ENCODE data around the gene PCIF1.
A peak's percentile ranks its signal among the peaks of the same experiment; 100 is the strongest.

The PCIF1 gene

DNA sequence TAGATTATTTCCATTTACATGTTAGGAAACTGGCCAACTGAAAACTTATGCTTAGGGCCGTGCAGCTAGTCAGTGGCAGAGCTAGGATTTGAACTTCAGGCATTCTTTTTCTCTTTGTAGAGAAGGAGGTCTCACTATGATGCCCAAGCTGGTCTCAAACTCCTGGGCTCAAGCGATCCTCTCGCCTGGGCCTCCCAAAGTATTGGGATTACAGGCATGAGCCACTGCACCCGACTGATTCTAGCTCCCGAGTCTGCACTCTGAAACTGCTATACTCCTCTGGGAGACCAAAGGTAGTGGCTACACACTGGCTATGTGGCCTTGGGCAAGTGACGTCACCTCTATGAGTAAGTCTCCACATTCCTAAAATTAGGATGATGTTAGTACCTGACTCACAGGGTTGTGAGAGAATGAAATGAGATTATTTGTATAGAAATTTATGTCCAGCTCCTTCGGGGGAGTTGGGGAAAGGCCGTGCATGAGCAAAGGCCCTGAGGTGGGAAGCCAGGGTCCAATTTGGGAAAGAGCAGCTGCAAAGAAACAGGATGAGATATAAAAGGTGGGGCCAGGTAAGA is 28.9 kb upstream of the PCIF1 start:
- TF ChIP-seq, protein P1, sequence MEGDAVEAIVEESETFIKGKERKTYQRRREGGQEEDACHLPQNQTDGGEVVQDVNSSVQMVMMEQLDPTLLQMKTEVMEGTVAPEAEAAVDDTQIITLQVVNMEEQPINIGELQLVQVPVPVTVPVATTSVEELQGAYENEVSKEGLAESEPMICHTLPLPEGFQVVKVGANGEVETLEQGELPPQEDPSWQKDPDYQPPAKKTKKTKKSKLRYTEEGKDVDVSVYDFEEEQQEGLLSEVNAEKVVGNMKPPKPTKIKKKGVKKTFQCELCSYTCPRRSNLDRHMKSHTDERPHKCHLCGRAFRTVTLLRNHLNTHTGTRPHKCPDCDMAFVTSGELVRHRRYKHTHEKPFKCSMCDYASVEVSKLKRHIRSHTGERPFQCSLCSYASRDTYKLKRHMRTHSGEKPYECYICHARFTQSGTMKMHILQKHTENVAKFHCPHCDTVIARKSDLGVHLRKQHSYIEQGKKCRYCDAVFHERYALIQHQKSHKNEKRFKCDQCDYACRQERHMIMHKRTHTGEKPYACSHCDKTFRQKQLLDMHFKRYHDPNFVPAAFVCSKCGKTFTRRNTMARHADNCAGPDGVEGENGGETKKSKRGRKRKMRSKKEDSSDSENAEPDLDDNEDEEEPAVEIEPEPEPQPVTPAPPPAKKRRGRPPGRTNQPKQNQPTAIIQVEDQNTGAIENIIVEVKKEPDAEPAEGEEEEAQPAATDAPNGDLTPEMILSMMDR (IDR thresholded peaks at IDR 0.05; ENCODE audit: low read length, missing control alignments), result no peak
- no peak overlapping the region for H3K4me3 ChIP-seq (replicated peaks; ENCODE audit: low read depth, low read length)
- peak; percentile 57 for DNase-seq (ENCODE audit: low read depth)

DNA sequence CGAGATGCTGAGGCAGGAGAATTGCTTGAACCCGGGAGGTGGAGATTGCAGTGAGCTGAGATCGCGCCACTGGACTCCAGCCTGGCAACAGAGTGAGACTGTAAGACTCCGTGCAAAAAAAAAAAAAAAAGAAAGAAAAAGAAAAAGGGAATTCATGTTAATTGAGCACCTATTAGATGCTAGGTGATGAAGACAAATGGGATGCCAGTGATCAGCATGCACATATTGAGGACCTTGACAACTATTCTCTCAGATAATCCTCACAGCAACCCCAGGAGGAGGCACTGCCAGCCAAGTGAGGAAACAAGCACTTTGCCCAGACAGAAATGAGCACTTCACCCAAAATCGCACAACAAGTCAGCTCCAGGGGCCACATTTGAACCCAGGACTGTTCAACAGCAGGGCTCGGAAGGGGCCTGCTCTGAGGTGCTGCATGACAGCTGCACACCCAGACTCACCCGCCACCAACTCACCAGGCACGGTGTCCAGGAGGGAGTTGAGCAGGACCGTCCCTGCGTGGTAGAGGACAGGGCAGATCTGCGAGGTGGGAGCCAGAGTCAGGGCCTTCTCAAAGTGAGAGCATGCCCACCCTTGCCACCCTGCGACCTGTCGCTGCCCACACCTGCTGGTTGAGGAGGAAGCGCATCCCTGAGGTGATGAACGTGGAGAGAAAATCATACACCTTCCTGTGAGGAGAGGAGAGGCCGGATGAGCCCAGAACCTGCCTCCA is 27.1 kb upstream of the PCIF1 start:
- TF ChIP-seq, protein P1 (IDR thresholded peaks at IDR 0.05; ENCODE audit: low read length, missing control alignments), result no peak
- no peak for DNase-seq (ENCODE audit: low read depth)
- no peak overlapping the region for H3K4me3 ChIP-seq (replicated peaks; ENCODE audit: low read depth, low read length)

DNA sequence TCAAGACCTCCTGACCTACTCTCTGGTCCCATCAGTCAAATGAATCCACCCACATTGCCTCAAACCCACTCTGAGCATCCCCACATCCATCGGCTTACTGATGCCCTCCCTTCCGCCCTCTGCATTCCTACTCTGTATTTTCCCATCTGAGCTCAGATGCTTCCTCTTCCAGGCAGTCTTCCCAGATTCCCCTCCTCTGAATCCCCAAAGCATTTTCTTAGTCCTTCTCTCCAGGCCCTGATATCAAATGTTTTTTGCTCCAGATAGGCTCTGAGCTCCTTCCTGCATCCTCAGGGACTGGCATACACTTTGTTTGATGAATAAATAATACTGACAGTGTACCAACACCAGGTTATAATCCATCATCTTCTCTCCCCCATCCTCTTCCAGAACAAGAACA is 26.4 kb upstream of the PCIF1 start:
- H3K4me3 ChIP-seq (replicated peaks; ENCODE audit: low read depth, low read length), result no peak overlapping the region
- DNase-seq (ENCODE audit: low read depth), result no peak
- TF ChIP-seq, protein P1 (IDR thresholded peaks at IDR 0.05; ENCODE audit: low read length, missing control alignments), result no peak

DNA sequence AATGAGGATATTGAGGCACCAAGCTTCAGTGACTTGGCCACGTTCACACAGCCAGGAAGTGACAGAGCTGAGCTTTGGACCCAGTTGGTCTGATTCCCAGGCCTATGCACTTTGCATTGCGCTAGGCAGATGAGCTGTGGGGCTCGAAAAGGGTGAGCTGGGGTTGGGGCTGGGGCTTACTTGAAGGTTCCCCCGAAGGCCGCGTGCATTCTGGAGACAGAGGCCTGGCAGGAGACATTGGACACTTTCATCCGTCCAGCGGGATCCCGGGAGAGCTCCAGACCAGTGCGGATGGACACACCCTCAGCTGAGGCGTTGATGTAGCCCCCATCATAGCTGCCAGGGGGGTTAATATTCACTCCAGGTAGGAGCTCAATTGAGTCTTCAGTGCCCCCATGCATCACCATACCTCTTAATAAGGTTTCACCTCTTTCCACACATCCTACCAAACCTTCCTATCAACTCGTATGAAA is 25.1 kb upstream of the PCIF1 start:
- no peak for DNase-seq (ENCODE audit: low read depth)
- TF ChIP-seq, protein P1 (IDR thresholded peaks at IDR 0.05; ENCODE audit: low read length, missing control alignments), result no peak
- H3K4me3 ChIP-seq (replicated peaks; ENCODE audit: low read depth, low read length), result no peak overlapping the region

DNA sequence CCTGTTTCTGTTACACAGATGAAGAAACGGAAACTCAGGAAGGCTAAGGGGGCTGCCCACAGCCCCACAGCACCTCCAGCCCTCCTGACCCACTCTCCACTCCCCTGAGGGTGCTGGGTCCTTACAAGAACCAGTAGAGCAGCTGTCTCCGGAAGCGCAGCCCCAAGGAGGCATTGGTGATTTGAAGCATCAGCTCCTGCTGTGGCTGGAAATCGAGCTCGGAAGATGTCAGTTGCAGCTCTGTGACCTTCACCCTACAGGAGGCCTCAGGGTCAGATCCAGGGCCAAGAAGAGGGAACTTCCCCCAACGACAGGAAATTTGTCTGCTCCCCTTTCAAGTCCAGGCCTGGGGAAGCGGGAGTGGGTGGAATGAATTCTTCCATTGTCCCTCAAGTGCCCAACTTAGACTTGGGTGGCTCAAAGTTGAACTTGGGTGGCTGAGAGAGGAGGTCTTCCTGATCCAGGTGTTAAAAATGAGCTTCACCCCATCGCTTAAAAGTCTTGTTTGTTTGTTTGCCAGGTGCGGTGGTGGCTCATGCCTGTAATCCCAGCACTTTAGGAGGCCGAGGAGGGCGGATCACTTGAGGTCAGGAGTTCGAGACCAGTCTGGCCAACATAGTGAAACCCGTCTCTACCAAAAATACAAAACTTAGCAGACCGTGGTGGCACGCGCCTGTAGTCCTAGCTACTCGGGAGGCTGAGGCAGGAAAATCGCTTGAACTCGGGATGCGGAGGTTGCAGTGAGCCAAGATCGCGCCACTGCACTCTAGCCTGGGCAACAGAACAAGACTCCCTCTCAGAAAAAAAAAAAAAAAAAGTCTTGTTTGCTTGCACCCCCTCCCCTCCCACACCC is 24.4 kb upstream of the PCIF1 start:
- H3K4me3 ChIP-seq (replicated peaks; ENCODE audit: low read depth, low read length), result peak overlapping the region; percentile 38
- no peak for DNase-seq (ENCODE audit: low read depth)
- TF ChIP-seq, protein P1 (IDR thresholded peaks at IDR 0.05; ENCODE audit: low read length, missing control alignments), result no peak

DNA sequence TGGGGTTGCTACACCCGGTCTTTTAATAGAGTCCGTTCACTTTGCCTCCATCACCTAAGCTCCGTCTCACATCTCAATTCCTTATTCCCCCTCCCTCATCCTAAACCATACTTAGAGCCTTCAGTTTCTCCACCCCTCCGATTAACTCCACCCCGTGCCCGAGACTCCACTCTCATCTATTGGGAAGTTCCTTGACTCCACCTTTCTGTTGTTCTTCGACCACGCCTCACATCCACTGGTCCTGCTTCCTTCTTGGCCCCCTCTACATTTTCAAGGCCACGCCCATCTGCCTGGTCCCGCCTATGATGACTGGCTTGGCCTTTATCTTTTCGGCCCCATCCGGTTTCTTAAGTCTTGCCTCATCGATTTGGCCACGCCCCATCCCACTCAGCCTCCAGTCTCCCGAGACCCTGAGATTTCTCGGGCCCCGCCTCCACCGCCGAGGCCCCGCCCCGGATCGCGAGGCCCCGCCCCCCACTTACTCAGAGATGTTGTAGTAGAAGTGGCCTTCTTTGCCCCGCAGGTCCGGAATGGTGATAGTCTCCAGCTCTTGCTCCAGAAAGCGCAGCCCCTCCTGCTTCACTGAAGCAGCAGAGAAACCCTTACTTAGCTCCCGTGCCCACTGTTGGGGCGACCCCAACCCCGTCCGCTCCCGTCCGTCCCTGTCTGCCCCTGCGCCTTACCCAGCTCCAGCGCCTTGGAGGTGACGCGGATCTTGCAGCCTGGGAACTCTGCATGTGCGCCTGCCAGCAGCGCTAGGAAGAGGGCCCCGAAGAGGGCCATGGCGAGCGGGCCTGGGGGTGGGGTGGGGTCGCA is 23.6 kb upstream of the PCIF1 start:
- peak overlapping the region; percentile 71 for H3K4me3 ChIP-seq (replicated peaks; ENCODE audit: low read depth, low read length)
- TF ChIP-seq, protein P1 (IDR thresholded peaks at IDR 0.05; ENCODE audit: low read length, missing control alignments), result no peak
- peak; percentile 100 for DNase-seq (ENCODE audit: low read depth)
